ENCODE data around the gene GCN1. TPM values are rescaled to one million over a fixed set of nuclear protein-coding genes. Genes with fewer than 3 reads are reported as not detected.

GCN1 gene
- total RNA-seq, 1 donor from 2014 or later = 36.0 TPM

DNA sequence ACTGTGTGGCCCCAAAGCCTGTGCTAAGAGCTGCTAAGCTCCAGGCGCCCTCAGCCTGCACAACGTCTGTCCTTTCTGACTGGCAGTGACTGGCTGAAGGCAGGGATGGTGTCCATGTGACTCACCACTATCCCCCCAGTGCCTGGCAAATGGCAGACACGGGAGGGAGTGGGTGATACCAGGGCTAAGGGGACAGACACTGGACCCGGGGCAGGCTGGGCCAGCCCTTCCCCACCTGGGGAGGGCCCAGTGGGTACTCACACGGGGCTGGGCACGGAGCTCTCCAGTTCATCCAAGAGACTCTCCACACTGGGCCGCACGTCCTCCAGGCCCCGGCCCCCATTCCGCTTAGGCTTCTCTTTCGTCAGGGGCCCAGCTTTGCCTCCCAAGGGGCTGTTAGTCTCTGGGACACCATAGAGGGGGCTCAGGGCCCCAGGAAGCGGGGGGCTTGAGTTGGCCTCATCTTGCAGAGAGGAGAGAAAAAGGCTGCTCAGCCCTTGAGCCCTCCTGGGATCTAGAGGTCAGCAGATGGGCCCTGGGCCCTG lies 27.8 kb upstream of the GCN1 start:
- TF ChIP-seq, protein P1, sequence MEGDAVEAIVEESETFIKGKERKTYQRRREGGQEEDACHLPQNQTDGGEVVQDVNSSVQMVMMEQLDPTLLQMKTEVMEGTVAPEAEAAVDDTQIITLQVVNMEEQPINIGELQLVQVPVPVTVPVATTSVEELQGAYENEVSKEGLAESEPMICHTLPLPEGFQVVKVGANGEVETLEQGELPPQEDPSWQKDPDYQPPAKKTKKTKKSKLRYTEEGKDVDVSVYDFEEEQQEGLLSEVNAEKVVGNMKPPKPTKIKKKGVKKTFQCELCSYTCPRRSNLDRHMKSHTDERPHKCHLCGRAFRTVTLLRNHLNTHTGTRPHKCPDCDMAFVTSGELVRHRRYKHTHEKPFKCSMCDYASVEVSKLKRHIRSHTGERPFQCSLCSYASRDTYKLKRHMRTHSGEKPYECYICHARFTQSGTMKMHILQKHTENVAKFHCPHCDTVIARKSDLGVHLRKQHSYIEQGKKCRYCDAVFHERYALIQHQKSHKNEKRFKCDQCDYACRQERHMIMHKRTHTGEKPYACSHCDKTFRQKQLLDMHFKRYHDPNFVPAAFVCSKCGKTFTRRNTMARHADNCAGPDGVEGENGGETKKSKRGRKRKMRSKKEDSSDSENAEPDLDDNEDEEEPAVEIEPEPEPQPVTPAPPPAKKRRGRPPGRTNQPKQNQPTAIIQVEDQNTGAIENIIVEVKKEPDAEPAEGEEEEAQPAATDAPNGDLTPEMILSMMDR (IDR thresholded peaks at IDR 0.05; ENCODE audit: borderline replicate concordance) = no peak
- H3K36me3 ChIP-seq = peaks cover 77% of the 10 kb centered on the region
- H3K9me3 ChIP-seq (replicated peaks) = no peaks in the 10 kb centered on the region
- intact Hi-C loops (cut with micrococcal nuclease) = no loop called here
- H3K4me3 ChIP-seq = no peak overlapping the region
- no peaks in the 10 kb centered on the region for H3K27me3 ChIP-seq (ENCODE audit: low read depth)
- H3K4me1 ChIP-seq = peaks cover 38% of the 10 kb centered on the region
- H3K27ac ChIP-seq (replicated peaks) = no peak overlapping the region
- no peak for DNase-seq

DNA sequence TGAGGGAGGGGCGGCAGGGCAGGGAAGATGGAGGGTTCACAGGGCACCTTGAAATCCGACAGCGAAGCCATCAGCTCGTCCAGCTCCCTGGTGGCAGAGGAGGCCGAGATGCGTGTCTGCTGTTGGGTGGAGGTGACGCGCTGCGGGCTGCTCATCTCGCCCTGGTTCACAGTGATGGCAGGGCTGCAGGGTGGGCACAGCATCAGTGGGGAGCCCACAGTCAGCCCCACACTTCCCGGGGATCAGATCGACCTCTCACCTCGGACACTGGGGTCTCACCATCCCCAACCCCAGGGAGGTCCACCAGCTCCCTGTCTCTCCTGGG lies 27.0 kb upstream of the GCN1 start:
- intact Hi-C loops (cut with micrococcal nuclease) = no loop called here
- Histone ChIP-seq H3K9me3 (replicated peaks) (no peaks in the 10 kb centered on the region), H3K27me3 (ENCODE audit: low read depth) (no peaks in the 10 kb centered on the region), H3K36me3 (peaks cover 81% of the 10 kb centered on the region), H3K4me1 (peaks cover 30% of the 10 kb centered on the region), H3K4me3 (no peak overlapping the region), H3K27ac (replicated peaks) (no peak overlapping the region)
- no peak for DNase-seq
- TF ChIP-seq, protein P1 (IDR thresholded peaks at IDR 0.05; ENCODE audit: borderline replicate concordance) = no peak

DNA sequence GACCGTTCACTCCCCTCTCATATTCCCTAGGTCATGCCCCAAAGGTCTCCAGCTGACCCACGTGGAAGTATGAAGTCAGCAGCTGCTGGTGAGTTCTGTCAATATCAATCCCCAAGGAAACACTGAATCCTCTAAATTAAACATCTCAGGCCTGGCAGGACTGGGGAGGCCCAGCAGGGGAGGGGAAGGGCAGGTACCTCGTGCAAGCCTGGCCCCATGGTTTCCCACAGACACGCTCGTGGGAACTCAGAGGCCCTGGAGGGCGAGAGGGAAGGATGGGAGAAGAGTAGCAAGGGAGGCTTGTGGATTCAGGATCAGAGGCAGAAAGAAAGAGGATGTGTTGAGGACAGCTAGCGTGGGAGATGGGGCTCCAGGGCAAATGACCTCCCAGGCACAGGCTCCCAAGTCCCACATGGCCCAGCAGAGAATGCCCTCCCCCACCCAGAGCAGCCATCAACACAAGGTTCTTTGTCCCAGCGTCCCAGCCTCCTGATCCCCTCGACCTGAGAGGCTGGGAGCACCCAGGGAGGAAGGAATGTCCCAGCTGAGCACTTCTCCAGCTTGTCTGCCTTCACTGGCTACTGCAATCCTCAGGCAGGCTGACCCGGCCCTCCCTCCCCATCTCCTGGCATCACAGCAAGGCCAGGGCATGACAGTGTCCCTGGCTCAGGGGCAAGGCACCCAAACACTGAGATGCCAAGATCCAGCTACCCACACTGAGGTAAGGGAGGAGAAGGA lies 26.5 kb upstream of the GCN1 start:
- H3K9me3 ChIP-seq (replicated peaks) = no peaks in the 10 kb centered on the region
- intact Hi-C loops (cut with micrococcal nuclease) = no loop called here
- H3K4me1 ChIP-seq = peaks cover 25% of the 10 kb centered on the region
- H3K36me3 ChIP-seq = peaks cover 81% of the 10 kb centered on the region
- TF ChIP-seq, protein P1 (IDR thresholded peaks at IDR 0.05; ENCODE audit: borderline replicate concordance) = no peak
- no peaks in the 10 kb centered on the region for H3K27me3 ChIP-seq (ENCODE audit: low read depth)
- no peak overlapping the region for H3K4me3 ChIP-seq
- no peak overlapping the region for H3K27ac ChIP-seq (replicated peaks)
- DNase-seq = no peak

DNA sequence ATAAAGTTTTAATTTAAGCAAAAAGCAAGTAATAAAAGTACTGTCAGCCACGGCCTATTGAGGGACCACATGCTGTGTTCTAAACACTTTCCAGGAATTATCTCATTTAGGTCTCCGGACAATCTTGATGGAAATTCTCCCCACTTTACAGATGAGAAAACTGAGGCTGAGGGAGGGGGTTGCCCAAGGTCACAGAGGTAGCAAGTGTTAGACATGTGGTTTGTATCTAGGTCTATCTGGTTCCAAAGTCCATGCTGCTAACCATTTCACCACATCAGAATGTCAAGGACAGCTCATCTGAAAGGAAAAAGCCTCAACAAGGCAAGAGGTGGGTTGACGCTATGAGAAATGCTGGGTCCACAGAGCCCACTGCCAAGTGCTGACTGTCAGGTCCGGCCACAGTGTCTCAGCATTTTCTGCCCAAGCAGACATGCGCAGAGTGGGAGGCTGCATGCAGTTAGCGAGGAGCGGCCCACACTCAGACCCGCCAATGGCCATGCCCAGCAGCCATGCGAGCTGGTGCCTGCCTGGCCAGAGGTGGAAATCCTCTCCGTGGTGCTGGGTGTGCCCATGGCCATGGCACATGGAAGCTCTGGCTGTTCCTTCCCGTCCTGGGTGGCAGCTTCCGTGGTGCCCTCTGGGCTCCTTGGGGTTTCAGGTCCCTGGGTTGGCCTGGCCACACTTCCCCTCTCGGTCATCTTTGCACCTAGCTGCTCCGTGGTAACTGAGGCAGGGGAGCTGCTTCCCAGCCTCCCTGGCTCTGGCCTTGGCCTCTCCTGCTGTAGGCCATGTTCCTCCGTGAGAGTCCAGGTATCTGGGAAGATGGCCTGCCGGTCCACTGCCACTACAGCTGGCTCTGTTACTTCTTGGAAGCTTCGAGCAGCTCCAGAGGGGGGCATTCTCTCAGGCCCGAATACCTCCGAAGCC lies 24.4 kb upstream of the GCN1 start:
- no peak for DNase-seq
- TF ChIP-seq, protein P1 (IDR thresholded peaks at IDR 0.05; ENCODE audit: borderline replicate concordance) = no peak
- Histone ChIP-seq H3K4me1 (peaks cover 4% of the 10 kb centered on the region), H3K36me3 (peaks cover 98% of the 10 kb centered on the region), H3K27ac (replicated peaks) (no peak overlapping the region), H3K4me3 (no peak overlapping the region), H3K27me3 (ENCODE audit: low read depth) (no peaks in the 10 kb centered on the region), H3K9me3 (replicated peaks) (no peaks in the 10 kb centered on the region)
- intact Hi-C loops (cut with micrococcal nuclease) = no loop called here

DNA sequence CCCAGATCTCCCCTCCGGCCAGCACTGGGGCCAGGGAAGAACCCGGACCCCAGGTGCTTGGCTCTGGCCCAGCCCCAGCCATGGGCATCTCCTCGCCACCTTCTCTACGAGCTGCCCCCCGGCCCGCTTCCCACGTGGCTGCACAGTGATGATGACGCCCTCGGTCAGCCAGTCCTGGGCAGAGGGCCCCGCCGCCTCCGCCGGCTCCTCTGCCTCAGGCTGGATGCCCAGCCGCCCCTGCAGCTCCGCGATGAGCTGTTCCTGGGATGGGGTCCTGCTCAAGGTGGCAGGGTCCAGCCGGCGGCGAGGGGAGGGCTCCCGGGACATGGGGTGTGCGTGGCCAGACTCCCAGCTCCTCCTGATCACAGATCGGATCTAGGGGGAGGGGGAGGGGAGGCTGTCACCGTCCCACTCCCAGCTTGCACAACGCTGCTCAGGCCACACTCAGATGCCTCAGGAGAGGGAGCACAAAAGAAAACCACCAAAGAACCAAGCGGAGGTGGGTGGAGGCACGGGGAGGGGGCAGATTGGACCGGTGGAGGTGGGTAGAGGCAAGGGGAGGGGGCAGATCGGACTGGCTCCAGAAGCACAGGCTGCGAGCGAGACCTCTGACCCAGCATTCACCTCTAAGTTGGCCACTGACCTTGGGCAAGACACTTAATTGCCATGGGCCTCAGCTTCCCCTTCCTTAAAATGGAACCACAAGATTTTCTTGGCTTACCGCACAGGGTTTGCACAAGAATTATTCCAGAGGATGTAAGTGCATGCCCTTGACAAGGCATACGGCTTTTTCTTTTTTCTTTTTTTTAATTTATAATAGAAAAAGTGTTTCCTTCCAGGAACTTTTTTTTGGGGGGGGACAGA lies 22.5 kb upstream of the GCN1 start:
- TF ChIP-seq, protein P1 (IDR thresholded peaks at IDR 0.05; ENCODE audit: borderline replicate concordance) = no peak
- Histone ChIP-seq H3K36me3 (peaks cover 98% of the 10 kb centered on the region), H3K4me3 (no peak overlapping the region), H3K27ac (replicated peaks) (no peak overlapping the region), H3K27me3 (ENCODE audit: low read depth) (no peaks in the 10 kb centered on the region), H3K9me3 (replicated peaks) (no peaks in the 10 kb centered on the region), H3K4me1 (no peaks in the 10 kb centered on the region)
- no peak for DNase-seq
- intact Hi-C loops (cut with micrococcal nuclease) = no loop called here
